ENCODE data around the gene SYT12. TPM values are rescaled to one million over a fixed set of nuclear protein-coding genes. Genes with fewer than 3 reads are reported as not detected.

Gene SYT12
- total and polyA plus RNA-seq, 9 donors = 0.05 to 6.0 (median 0.87) TPM; not detected in 2

GRCh38 chr11:67072295-67072694 is 49.4 kb downstream of the SYT12 start:
- no peak for TF ChIP-seq EP300 (IDR thresholded peaks at IDR 0.05)
- TF ChIP-seq CTCF (IDR thresholded peaks at IDR 0.05) = no peak
- no peak for TF ChIP-seq POLR2A (IDR thresholded peaks at IDR 0.05)
- H3K9me3 ChIP-seq = no peaks in the 10 kb centered on the region
- no peak for DNase-seq
- H3K36me3 ChIP-seq = no peaks in the 10 kb centered on the region
- no peaks in the 10 kb centered on the region for H3K4me1 ChIP-seq (ENCODE audit: insufficient read depth)
- no peak overlapping the region for H3K27ac ChIP-seq
- intact Hi-C loops (cut with DNase I) = no loop called here
- H3K4me3 ChIP-seq = no peak overlapping the region
- H3K27me3 ChIP-seq = no peaks in the 10 kb centered on the region
- 85 to 94% (median 86%) methylated on average over 11 of the region's 11 CpGs for WGBS, 3 donors

- no peaks in the 10 kb centered on the region for H3K4me1 ChIP-seq (ENCODE audit: insufficient read depth)
- H3K27me3 ChIP-seq = no peaks in the 10 kb centered on the region
- TF ChIP-seq EP300 (IDR thresholded peaks at IDR 0.05) = no peak
- TF ChIP-seq POLR2A (IDR thresholded peaks at IDR 0.05) = no peak
- no peak for TF ChIP-seq CTCF (IDR thresholded peaks at IDR 0.05)
- H3K27ac ChIP-seq = no peak overlapping the region
- no peaks in the 10 kb centered on the region for H3K36me3 ChIP-seq
- 79 to 84% (median 80%) methylated on average over 9 of the region's 9 CpGs for WGBS, 3 donors
- no peak for DNase-seq
- no peak overlapping the region for H3K4me3 ChIP-seq
- no peaks in the 10 kb centered on the region for H3K9me3 ChIP-seq
- intact Hi-C loops (cut with DNase I) = no loop called here
Measured at GRCh38 chr11:67073908-67074307, 51.0 kb downstream of the SYT12 start.

- Histone ChIP-seq H3K27me3 (no peaks in the 10 kb centered on the region), H3K27ac (no peak overlapping the region), H3K4me1 (ENCODE audit: insufficient read depth) (no peaks in the 10 kb centered on the region), H3K4me3 (no peak overlapping the region), H3K9me3 (no peaks in the 10 kb centered on the region), H3K36me3 (no peaks in the 10 kb centered on the region)
- 56 to 69% (median 58%) methylated on average over 6 of the region's 6 CpGs for WGBS, 3 donors
- no peak for DNase-seq
- no peak for TF ChIP-seq POLR2A (IDR thresholded peaks at IDR 0.05)
- no peak for TF ChIP-seq EP300 (IDR thresholded peaks at IDR 0.05)
- no peak for TF ChIP-seq CTCF (IDR thresholded peaks at IDR 0.05)
- intact Hi-C loops (cut with DNase I) = no loop called here
Measured at GRCh38 chr11:67076202-67076601, 53.3 kb downstream of the SYT12 start.

GRCh38 chr11:67079065-67079705 is 56.3 kb downstream of the SYT12 start:
- intact Hi-C loops (cut with DNase I) = no loop called here
- H3K27me3 ChIP-seq = no peaks in the 10 kb centered on the region
- WGBS, 3 donors = 57 to 76% (median 57%) methylated on average over 6 of the region's 6 CpGs
- H3K36me3 ChIP-seq = no peaks in the 10 kb centered on the region
- TF ChIP-seq EP300 (IDR thresholded peaks at IDR 0.05) (no peak), POLR2A (IDR thresholded peaks at IDR 0.05) (no peak), CTCF (IDR thresholded peaks at IDR 0.05) (no peak)
- DNase-seq = no peak
- H3K27ac ChIP-seq = no peak overlapping the region
- H3K4me3 ChIP-seq = no peak overlapping the region
- no peaks in the 10 kb centered on the region for H3K4me1 ChIP-seq (ENCODE audit: insufficient read depth)
- no peaks in the 10 kb centered on the region for H3K9me3 ChIP-seq
